GM23338 (cell line): ENCODE measurements around the gene FOXN1. TPM values are rescaled to one million over a fixed set of nuclear protein-coding genes. Genes with fewer than 3 reads are reported as not detected.

Source experiments
- ATAC-seq: fragments of 200-7000 bp; cut with Tn5 transposase; 3 replicates; pipeline ENCODE4 v1.9.1; 2020
- DNase-seq: peaks from one replicate; pipeline ENCODE4 v3.0.0-alpha.2; 2015; ENCODE audit warnings: low spot score
- H2AFZ ChIP-seq: fragments of 200-600 bp; sonication (generic); 2 replicates; pipeline ENCODE4 v1.8.0; 2016; ENCODE audit warnings: antibody characterized with exemption, mild to moderate bottlenecking, moderate library complexity
- H3F3A ChIP-seq: fragments of 200-600 bp; sonication (generic); replicated peaks from 2 replicates; pipeline ENCODE4 v1.8.0; 2017; ENCODE audit warnings: antibody characterized with exemption, mixed run types, low read depth
- H3K27ac ChIP-seq: fragments of 200-600 bp; sonication (generic); 2 replicates; pipeline ENCODE4 v1.6.1; 2016; ENCODE audit warnings: low read depth
- H3K27me3 ChIP-seq: fragments of 200-600 bp; sonication (generic); 2 replicates; pipeline ENCODE4 v1.8.0; 2016; ENCODE audit warnings: mild to moderate bottlenecking, mixed run types, moderate library complexity; ENCODE audit not compliant: insufficient read depth
- H3K36me3 ChIP-seq: fragments of 200-600 bp; sonication (generic); 2 replicates; pipeline ENCODE4 v1.8.0; 2016; ENCODE audit warnings: mild to moderate bottlenecking; ENCODE audit not compliant: insufficient read depth
- H3K4me1 ChIP-seq: fragments of 200-600 bp; sonication (generic); 2 replicates; pipeline ENCODE4 v1.8.0; 2016; ENCODE audit warnings: mild to moderate bottlenecking, moderate library complexity; ENCODE audit not compliant: insufficient read depth
- H3K4me2 ChIP-seq: fragments of 200-600 bp; sonication (generic); 2 replicates; pipeline ENCODE4 v1.7.1; 2017; ENCODE audit warnings: mixed run types
- H3K4me3 ChIP-seq: fragments of 200-600 bp; sonication (generic); 2 replicates; pipeline ENCODE4 v1.6.1; 2016; ENCODE audit warnings: mixed run types
- H3K79me2 ChIP-seq: fragments of 200-600 bp; sonication (generic); replicated peaks from 2 replicates; pipeline ENCODE4 v1.8.0; 2017; ENCODE audit warnings: mild to moderate bottlenecking; ENCODE audit not compliant: insufficient read depth
- H3K9me2 ChIP-seq: fragments of 200-600 bp; sonication (generic); 2 replicates; pipeline ENCODE4 v1.8.0; 2017; ENCODE audit not compliant: insufficient read depth
- H4K20me1 ChIP-seq: fragments of 200-600 bp; sonication (generic); replicated peaks from 2 replicates; pipeline ENCODE4 v1.8.0; 2017; ENCODE audit warnings: mild to moderate bottlenecking; ENCODE audit not compliant: insufficient read depth
- H3K27ac Mint-ChIP-seq: 2 replicates; pipeline ENCODE4 v1.8.0; 2020; ENCODE audit warnings: inconsistent platforms, mild to moderate bottlenecking, moderate library complexity, mixed read lengths
- H3K27me3 Mint-ChIP-seq: 3 replicates; pipeline ENCODE4 v1.8.0; 2022; ENCODE audit warnings: low read depth, mild to moderate bottlenecking, moderate library complexity, mixed read lengths, inconsistent platforms; ENCODE audit not compliant: insufficient read depth, poor library complexity
- H3K36me3 Mint-ChIP-seq: 3 replicates; pipeline ENCODE4 v1.8.0; 2021; ENCODE audit warnings: low read depth, mild to moderate bottlenecking, inconsistent platforms, moderate library complexity, mixed read lengths
- H3K4me1 Mint-ChIP-seq: 3 replicates; pipeline ENCODE4 v1.8.0; 2020; ENCODE audit warnings: mild to moderate bottlenecking, inconsistent platforms, mixed read lengths
- H3K4me3 Mint-ChIP-seq: 3 replicates; pipeline ENCODE4 v1.8.0; 2021; ENCODE audit warnings: moderate library complexity, mild to moderate bottlenecking, inconsistent platforms, mixed read lengths
- H3K9me3 Mint-ChIP-seq: 3 replicates; pipeline ENCODE4 v1.8.0; 2020; ENCODE audit warnings: moderate library complexity, mild to moderate bottlenecking, inconsistent platforms, mixed read lengths
- CREB1 ChIP-seq: fragments of 250-450 bp; sonication (Bioruptor Pico); IDR thresholded peaks from 2 replicates; pipeline ENCODE4 v1.5.0; 2020; ENCODE audit warnings: low read depth, mild to moderate bottlenecking, moderate library complexity
- CTCF ChIP-seq, 2 experiments: fragments of 200-600 bp in 1 of 2; sonication (generic) in 1 of 2; conservative IDR thresholded peaks; 2 replicates each; pipeline versions ENCODE4 v1.5.1 to v1.6.1; 2016 to 2017; ENCODE audit warnings: antibody characterized with exemption in 2 of 2, low read depth in 2 of 2, mild to moderate bottlenecking in 2 of 2, moderate library complexity in 1 of 2
- ETS1 ChIP-seq: IDR thresholded peaks from 2 replicates; pipeline ENCODE4 v1.6.1; 2016; ENCODE audit warnings: antibody characterized with exemption
- EZH2 ChIP-seq: fragments of 200-600 bp; sonication (generic); IDR thresholded peaks from one replicate; pipeline ENCODE4 v1.8.0; 2017; ENCODE audit warnings: antibody characterized with exemption, mild to moderate bottlenecking, low read depth; ENCODE audit not compliant: unreplicated experiment
- EZH2phosphoT487 ChIP-seq: fragments of 200-600 bp; sonication (generic); IDR thresholded peaks from one replicate; pipeline ENCODE4 v1.8.1; 2018; ENCODE audit warnings: antibody characterized with exemption; ENCODE audit not compliant: unreplicated experiment
- JUNB ChIP-seq: IDR thresholded peaks from one replicate; pipeline ENCODE4 v1.6.1; 2016; ENCODE audit warnings: antibody characterized with exemption; ENCODE audit not compliant: unreplicated experiment
- STAT1 ChIP-seq: IDR thresholded peaks from one replicate; pipeline ENCODE4 v1.6.1; 2016; ENCODE audit warnings: antibody characterized with exemption; ENCODE audit not compliant: unreplicated experiment
- ZNF114 ChIP-seq: fragments of 250-450 bp; sonication (Bioruptor Pico); IDR thresholded peaks from 2 replicates; pipeline ENCODE4 v1.5.0; 2020; ENCODE audit warnings: mild to moderate bottlenecking, moderate library complexity
- ZNF331 ChIP-seq: fragments of 250-450 bp; sonication (Bioruptor Pico); IDR thresholded peaks from 2 replicates; pipeline ENCODE4 v1.5.0; 2020; ENCODE audit warnings: low read depth, mild to moderate bottlenecking, moderate library complexity
- ZNF462 ChIP-seq: fragments of 250-450 bp; sonication (Bioruptor Pico); IDR thresholded peaks from 2 replicates; pipeline ENCODE4 v1.5.0; 2020; ENCODE audit warnings: mild to moderate bottlenecking, moderate library complexity
- polyA plus RNA-seq: library from polyadenylated mRNA; unstranded; fragments of >200 nt; fragmentation: Nextera tagmentation; extraction: Ambion mirVana; gene quantifications from 2 replicates; pipeline ENCODE4 v1.2.1, GENCODE V29; 2016
- total RNA-seq: library from RNA; depleted of rRNA; stranded (reverse); fragments of >200 nt; shearing (Covaris generic); gene quantifications from 2 replicates; pipeline ENCODE4 v1.2.3, GENCODE V29; 2014

The FOXN1 gene
- total and polyA plus RNA-seq, 2 experiments from 2014 or later, result not detected

- no peak for TF ChIP-seq STAT1
- no peak for TF ChIP-seq CTCF (conservative IDR thresholded peaks at IDR 0.05; ENCODE audit: low read depth in 2 of 2)
- no peak for TF ChIP-seq CREB1 (CRISPR knock-in tag)
Observed at GRCh38 chr17:28470914-28471366, 35.2 kb upstream of the FOXN1 start (continued).

- H3K4me1 Mint-ChIP-seq, result peaks cover 6% of the 10 kb centered on the region
- no peaks in the 10 kb centered on the region for H3K79me2 ChIP-seq
- no peak overlapping the region for H3K4me3 Mint-ChIP-seq
- no peak for TF ChIP-seq EZH2phosphoT487
- no peak for TF ChIP-seq EZH2
- no peak for TF ChIP-seq CTCF (conservative IDR thresholded peaks at IDR 0.05; ENCODE audit: low read depth in 2 of 2)
- TF ChIP-seq ZNF114 (CRISPR knock-in tag), result no peak
- TF ChIP-seq ETS1, result no peak
- no peak for TF ChIP-seq JUNB
- no peak for TF ChIP-seq ZNF462 (CRISPR knock-in tag)
- no peak for TF ChIP-seq ZNF331 (CRISPR knock-in tag)
- no peaks in the 10 kb centered on the region for H3K9me3 Mint-ChIP-seq
- ATAC-seq, result no peak; the same call in 2 of the 3 replicates
- H3K4me2 ChIP-seq, result no peak overlapping the region
- H3K9me2 ChIP-seq, result no peaks in the 10 kb centered on the region
- H2AFZ ChIP-seq, result 0 out of 2 replicates have a peak overlapping the region, but pooled peaks have one; percentile 47
- no peaks in the 10 kb centered on the region for H3K36me3 Mint-ChIP-seq
- no peak overlapping the region for H3K27ac Mint-ChIP-seq
- DNase-seq, result no peak
- no peaks in the 10 kb centered on the region for H3K4me1 ChIP-seq
- no peaks in the 10 kb centered on the region for H3F3A ChIP-seq
- no peak overlapping the region for H3K27ac ChIP-seq
- no peaks in the 10 kb centered on the region for H4K20me1 ChIP-seq
- no peaks in the 10 kb centered on the region for H3K27me3 ChIP-seq
- H3K27me3 Mint-ChIP-seq, result peaks cover 14% of the 10 kb centered on the region
- H3K36me3 ChIP-seq, result no peaks in the 10 kb centered on the region
- H3K4me3 ChIP-seq, result no peak overlapping the region
Observed at GRCh38 chr17:28471531-28472342, 34.4 kb upstream of the FOXN1 start.
